Epithelial cell of esophagus (primary cell): Measurements from ENCODE around the gene UNKL.

Experiments
- DNase-seq: peaks from one replicate; pipeline ENCODE4 v3.0.0; 2010; ENCODE audit warnings: low read depth
- H3K4me3 ChIP-seq: 2 replicates; pipeline ENCODE4 v1.5.1; 2011; ENCODE audit warnings: mild to moderate bottlenecking, low read length, control low read depth
- TF ChIP-seq, protein P1 (sequence below): IDR thresholded peaks from 2 replicates; pipeline ENCODE4 v1.5.1; 2011; ENCODE audit warnings: low read depth, mild to moderate bottlenecking, low read length, control low read depth, inconsistent platforms; ENCODE audit not compliant: insufficient read depth; ENCODE audit errors: missing control alignments

The UNKL gene

GRCh38 chr16:1349951-1350350 lies 64.6 kb downstream of the UNKL start:
- DNase-seq = no peak
- no peak overlapping the region for H3K4me3 ChIP-seq
- TF ChIP-seq, protein P1, sequence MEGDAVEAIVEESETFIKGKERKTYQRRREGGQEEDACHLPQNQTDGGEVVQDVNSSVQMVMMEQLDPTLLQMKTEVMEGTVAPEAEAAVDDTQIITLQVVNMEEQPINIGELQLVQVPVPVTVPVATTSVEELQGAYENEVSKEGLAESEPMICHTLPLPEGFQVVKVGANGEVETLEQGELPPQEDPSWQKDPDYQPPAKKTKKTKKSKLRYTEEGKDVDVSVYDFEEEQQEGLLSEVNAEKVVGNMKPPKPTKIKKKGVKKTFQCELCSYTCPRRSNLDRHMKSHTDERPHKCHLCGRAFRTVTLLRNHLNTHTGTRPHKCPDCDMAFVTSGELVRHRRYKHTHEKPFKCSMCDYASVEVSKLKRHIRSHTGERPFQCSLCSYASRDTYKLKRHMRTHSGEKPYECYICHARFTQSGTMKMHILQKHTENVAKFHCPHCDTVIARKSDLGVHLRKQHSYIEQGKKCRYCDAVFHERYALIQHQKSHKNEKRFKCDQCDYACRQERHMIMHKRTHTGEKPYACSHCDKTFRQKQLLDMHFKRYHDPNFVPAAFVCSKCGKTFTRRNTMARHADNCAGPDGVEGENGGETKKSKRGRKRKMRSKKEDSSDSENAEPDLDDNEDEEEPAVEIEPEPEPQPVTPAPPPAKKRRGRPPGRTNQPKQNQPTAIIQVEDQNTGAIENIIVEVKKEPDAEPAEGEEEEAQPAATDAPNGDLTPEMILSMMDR = no peak

- TF ChIP-seq, protein P1 = no peak
- no peak for DNase-seq
- H3K4me3 ChIP-seq = no peak overlapping the region
Measured at GRCh38 chr16:1349351-1349750, 65.2 kb downstream of the UNKL start.

DNA sequence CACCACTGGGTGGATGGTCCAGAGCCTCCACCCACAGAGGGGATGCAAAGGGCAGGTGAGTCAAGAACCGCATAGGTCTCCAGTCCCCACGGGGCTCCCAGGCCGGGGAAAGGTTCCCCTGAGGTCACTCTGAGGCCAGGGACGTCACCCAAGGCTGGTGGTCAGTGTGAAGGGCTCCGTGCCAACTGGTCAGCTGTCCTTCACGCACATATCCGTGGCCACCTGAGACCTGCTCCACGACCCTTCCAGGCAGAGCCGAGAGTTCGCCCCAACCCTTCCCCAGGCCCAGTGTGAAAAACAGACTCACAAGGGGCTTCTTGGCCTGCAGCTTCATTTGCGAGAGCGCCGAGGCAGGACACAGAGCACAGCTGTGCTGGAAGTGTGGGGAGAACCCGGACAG lies 65.6 kb downstream of the UNKL start:
- no peak overlapping the region for H3K4me3 ChIP-seq
- TF ChIP-seq, protein P1 = no peak
- no peak for DNase-seq

DNA sequence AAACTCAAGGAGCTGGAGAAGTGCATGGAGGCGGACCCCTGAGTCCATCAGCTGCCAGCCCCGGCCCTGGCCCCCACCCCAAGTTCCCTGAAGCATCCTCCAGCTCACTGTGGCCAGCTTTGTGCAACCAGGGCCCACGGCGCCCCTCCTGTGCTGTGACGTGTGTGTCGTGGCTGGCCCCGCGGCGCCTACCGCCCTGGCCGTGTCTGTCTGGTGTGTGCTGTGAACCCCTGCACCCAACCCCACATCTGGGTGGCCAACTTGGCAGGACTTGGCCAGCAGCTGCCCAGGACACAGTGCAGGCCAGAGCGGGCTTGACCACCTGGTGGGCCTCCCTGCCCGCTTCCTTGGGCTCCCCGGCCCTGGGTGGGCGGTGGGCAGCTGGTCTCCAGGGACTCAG lies 66.1 kb downstream of the UNKL start:
- TF ChIP-seq, protein P1 = no peak
- DNase-seq = no peak
- H3K4me3 ChIP-seq = no peak overlapping the region

DNA sequence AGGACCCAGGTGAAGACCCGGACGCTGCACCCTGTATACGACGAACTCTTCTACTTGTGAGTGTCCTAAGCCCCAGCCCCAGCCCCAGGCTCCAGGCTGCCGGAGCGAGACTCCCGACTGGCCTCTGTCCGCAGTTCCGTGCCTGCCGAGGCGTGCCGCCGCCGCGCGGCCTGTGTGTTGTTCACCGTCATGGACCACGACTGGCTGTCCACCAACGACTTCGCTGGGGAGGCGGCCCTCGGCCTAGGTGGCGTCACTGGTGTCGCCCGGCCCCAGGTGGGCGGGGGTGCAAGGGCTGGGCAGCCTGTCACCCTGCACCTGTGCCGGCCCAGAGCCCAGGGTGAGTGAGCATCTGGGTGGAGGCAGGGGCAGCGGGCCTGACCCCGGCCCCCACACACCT lies 66.5 kb downstream of the UNKL start:
- H3K4me3 ChIP-seq = no peak overlapping the region

DNA sequence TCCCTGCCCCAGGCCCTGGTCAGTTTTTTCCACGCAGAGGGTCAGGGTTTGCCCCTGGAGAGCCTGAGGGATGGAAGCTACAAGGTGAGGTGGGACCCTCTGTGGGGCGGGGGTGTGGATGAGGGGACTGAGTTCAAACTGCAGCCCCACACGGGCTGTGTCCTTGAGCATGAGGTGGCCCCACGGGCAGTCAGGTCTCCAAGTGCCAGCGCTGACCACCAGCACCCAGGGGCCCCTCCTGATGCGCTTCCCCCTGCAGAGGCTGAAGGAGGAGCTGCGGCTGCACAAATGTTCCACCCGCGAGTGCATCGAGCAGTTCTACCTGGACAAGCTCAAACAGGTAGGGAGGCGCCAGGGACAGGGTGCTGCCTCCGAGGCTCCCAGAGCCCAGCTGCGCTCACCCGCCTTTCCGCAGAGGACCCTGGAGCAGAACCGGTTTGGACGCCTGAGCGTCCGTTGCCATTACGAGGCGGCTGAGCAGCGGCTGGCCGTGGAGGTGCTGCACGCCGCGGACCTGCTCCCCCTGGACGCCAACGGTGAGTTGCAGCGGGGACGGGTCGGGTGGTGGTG lies 67.1 kb downstream of the UNKL start:
- TF ChIP-seq, protein P1 = no peak
- H3K4me3 ChIP-seq = no peak overlapping the region
- DNase-seq = peak; percentile 58

More for the DNA sequence above, 66.5 kb downstream of the UNKL start:
- no peak for DNase-seq
- TF ChIP-seq, protein P1 = no peak
